Dermis blood vessel endothelial cell (primary cell): Measurements from ENCODE around the gene LZTR1. TPM values are rescaled to one million over a fixed set of nuclear protein-coding genes. Genes with fewer than 3 reads are reported as not detected.

ENCODE experiments used
- DNase-seq: peaks from one replicate; pipeline ENCODE4 v3.0.0; 2010
- total RNA-seq: library from RNA; depleted of rRNA; stranded (reverse); fragments of >200 nt; gene quantifications from 2 replicates; pipeline ENCODE4 v1.2.3, GENCODE V29; 2014

Gene LZTR1
- total RNA-seq, 1 donor from 2014 or later = 51.6 TPM

- DNase-seq = no peak
Measured at GRCh38 chr22:21015466-21016006, 33.4 kb downstream of the LZTR1 start.

- no peak for DNase-seq
Measured at GRCh38 chr22:21016644-21017420, 34.7 kb downstream of the LZTR1 start.

- DNase-seq = no peak
Measured at GRCh38 chr22:21018314-21018713, 36.2 kb downstream of the LZTR1 start.

- peak; percentile 12 for DNase-seq
Measured at GRCh38 chr22:21020802-21021429, 38.8 kb downstream of the LZTR1 start.

GRCh38 chr22:21022507-21022906, 40.4 kb downstream of the LZTR1 start:
- no peak for DNase-seq

DNA sequence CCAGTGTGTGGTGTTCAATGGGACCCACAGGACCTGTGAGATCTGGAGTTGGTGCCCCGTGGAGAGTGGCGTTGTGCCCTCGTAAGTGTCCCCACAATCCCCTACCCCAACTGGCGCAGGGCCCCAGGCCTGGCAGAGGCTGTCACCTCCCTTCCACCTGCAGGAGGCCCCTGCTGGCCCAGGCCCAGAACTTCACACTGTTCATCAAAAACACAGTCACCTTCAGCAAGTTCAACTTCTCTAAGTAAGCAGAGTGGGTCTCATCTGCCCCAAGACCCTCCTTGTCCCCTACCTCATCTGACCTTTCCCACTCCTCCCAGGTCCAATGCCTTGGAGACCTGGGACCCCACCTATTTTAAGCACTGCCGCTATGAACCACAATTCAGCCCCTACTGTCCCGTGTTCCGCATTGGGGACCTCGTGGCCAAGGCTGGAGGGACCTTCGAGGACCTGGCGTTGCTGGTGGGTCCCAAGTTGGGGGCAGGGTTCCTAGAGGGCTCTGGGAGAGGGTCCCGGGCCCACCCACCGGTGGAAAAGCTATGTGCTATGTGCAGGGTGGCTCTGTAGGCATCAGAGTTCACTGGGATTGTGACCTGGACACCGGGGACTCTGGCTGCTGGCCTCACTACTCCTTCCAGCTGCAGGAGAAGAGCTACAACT, 41.0 kb downstream of the LZTR1 start:
- DNase-seq = no peak

DNA sequence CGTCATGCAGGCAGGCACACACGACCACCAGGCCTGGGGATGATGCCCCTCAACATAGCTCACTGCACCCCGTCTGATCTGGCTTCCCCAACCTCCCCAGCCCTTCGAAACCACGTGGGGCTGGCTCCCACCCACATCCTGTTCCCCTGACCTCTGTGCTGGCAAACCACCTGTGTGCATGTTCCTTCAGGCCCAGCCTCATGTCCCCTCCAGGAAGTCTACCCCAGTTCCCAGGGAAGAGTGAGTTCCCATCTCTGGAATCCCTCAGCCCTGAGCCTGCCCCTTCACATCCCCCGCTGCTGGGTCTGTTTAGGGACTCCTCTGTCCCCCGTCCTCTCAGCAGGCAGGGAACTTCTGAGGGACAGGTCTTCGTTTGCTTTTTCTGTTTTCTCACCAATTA, 43.2 kb downstream of the LZTR1 start:
- DNase-seq = no peak

- DNase-seq = no peak
Measured at GRCh38 chr22:21025763-21026755, 44.0 kb downstream of the LZTR1 start.

GRCh38 chr22:21026783-21027692, 44.9 kb downstream of the LZTR1 start:
- DNase-seq = no peak

GRCh38 chr22:21028277-21029251, 46.5 kb downstream of the LZTR1 start:
- DNase-seq = no peak

- no peak for DNase-seq
Measured at GRCh38 chr22:21029486-21030025, 47.5 kb downstream of the LZTR1 start.

DNA sequence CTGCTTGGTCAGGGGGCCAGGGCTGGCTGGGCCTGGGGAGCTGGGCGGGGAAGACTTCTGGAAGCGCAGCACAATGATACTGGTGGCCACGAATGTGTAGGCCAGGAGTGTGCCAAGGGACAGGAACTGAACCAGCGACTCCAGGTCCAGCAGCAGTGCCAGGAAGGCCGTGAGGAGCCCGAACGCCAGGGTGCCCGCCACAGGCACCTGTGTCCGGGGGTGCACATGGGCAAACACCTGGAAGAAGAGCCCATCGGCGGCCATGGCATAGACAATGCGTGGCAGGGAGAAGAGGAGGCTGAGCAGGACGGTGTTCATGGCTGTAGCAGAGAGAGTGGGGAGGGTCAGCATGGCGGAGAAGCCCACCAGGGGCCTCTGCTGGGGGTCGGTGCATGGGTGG, 47.9 kb downstream of the LZTR1 start:
- DNase-seq = no peak

DNA sequence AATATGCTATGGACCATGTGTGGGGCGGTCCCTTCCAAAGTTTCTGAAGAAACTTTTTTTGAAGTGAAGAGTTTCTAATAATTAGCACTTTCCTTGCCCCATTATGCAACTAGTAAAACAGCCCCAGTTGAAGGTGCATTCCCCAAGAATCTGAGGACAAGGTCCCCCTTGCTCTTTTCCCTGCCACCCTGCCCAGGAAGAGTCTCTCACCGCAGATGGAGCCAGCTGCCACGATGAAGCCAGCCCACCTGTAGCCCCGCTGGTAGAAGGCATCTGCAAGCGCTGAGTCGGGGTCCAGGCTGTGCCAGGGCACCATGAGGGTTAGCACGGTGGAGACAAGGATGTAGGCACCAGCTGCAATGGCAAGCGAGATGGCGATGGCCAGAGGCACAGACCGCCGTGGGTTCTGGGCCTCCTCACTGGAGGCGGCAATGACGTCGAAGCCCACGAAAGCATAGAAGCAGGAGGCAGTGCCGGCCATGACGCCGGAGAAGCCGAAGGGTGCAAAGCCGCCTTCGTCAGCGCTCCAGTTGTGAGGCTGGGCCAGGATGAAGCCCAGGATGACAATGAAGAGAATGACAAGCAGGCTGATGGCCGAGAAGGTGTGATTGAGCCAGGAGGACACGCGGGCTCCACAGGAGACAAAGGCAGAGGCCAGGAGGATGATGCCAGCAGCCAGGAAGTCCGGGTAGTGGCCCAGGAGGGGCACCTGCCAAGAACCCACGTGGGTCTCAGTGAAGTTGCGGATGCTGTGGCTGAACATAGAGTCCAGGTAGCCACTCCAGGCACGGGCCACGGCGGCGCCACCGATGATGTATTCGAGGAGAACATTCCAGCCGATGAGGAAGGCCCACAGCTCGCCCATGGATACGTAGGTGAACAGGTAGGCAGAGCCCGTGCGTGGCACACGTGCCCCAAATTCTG, 48.8 kb downstream of the LZTR1 start:
- no peak for DNase-seq

GRCh38 chr22:21031545-21032036, 49.5 kb downstream of the LZTR1 start:
- DNase-seq = no peak

DNA sequence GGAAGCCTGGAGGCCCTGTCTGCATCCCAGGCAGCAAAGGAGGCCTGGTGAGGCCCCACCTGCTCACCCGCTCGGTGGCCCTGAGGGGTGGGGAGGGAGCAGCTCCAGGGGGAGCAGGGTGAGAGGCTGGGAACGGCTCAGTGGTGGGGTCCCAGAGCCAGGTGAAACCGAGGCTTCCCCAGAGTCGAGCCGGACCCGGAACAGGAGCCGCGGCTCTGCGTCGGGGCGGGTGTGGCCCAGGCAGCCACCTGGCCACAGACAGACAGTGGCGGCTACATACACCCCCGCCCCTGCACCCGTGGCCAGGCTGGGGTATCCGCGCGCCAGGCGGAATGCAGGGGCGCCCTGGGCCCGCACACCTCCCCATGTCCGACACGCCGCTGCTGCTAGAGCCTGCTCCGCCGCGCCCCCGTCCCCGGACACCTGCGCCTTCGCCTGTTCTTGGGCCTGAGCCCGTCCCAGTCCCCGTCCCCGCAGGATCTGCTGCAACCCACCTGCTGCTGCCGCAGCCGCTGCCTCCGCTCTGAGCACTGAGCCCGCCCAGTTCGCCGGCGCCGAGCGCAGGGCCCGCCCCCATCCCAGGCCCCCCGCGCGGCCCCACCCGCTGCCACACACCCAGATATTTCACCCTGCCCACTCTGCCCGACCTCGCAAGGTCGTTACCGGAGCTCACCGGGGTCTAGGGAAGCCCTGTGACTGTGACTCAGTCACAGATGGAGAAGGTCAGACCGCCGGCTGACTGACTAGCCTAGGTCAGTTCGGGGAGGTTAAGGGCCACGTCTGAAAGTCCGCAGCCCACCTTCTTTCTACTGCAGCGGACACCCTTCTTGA, 50.2 kb downstream of the LZTR1 start, which contains the start of gene SLC7A4:
Gene SLC7A4 (minus strand): TSS at position 525 of the 831 bp plus-strand sequence. CDS start 749 bp downstream, outside the sequence.
- no peak for DNase-seq

DNA sequence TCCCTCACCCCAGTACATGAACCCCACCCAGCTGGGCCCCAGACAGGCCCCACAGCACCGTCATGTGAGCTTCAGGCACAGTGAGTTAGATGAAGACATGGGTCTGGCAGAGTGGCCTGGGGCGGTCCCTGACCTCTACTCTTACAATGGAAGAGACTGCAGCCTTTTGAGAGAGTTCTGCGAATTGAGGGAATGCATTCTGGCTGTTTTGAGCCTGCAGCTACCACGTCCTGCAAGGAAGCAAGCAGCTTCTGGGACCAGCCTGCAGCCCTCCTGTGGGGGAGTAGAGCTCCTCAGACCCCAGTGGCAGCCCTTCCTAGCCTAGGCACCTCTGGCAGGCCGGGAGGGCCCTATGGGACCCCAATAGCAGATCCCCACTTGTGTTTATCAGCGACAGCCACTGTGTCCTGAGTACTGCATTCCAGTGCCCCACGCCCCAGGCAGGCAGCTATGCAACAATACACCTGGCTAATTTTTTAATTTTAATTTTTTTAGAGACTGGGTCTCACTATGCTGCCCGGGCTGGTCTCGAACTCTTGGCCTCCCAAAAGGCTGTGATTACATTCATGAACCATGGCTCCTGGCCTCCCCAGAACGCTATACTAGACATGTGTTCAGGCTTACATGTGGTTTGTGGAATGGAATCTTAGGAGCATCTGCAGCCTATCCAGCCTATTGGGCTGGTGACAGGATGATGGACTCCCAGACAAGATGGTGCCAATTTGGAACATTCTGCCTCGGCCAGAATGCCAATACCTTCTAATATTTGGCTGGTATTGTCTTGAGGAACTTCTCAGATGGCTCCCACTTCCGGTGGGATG, 51.0 kb downstream of the LZTR1 start:
- no peak for DNase-seq
